ENCODE measurements around the gene PRDX3.
"Not testable (repeated sequence)": the region's sequence is repeated elsewhere in the genome, so short reads cannot be mapped to it uniquely, and the experiment has no call there.

- TF ChIP-seq ZNF416 (CRISPR knock-in tag; IDR thresholded peaks at IDR 0.05); CREB1 (CRISPR knock-in tag; IDR thresholded peaks at IDR 0.05); CTCF (IDR thresholded peaks at IDR 0.05); NFATC4 (CRISPR knock-in tag; IDR thresholded peaks at IDR 0.05); EMX1 (CRISPR knock-in tag; IDR thresholded peaks at IDR 0.05): not testable (repeated sequence)
These were observed 2.3 kb upstream of the PRDX3 start for GRCh38 chr10:119180850-119181400.
